HG03565 (cell line): Measurements from ENCODE around the gene ZBTB7C.

Source experiments
- ATAC-seq: cut with Tn5 transposase; IDR thresholded peaks from one replicate; pipeline ENCODE4 v1.9.1; 2021; ENCODE audit warnings: mild to moderate bottlenecking, moderate library complexity; ENCODE audit not compliant: unreplicated experiment

Gene ZBTB7C

DNA sequence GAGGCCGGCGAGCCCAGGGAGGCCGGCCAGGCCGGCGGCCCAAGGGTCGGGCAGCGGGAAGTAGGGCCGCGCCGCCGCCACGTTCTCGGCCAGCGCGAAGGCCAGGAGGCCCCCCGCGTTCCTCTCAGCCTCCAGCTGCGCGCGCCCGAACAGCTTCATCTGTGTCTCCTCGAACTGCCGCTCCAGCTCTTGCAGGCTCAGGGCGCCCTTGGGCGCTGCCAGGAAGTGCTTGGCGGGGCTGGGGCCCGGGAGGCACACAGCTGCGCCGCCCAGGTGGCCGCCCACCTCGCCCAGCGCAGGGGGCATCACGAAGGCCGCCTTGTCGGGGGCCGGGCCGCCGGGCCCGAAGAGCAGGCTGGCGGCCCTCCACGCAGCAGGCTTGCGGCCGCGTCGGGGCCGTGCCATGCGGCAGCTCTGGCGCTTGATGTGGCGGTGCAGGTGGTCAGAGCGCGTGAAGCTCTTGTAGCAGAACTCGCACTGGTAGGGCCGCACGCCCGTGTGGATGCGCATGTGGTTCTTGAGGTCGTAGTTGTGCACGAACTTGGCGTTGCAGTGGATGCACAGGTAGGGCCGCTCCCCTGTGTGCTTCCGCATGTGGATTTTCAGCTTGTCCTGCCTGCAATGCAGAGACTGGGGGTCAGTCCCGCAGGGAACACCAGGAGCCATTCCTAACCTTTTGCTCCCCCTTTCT is 379.7 kb downstream of the ZBTB7C start:
- ATAC-seq = no peak

- ATAC-seq = no peak
These were observed 380.5 kb downstream of the ZBTB7C start for GRCh38 chr18:48028696-48029095.

DNA sequence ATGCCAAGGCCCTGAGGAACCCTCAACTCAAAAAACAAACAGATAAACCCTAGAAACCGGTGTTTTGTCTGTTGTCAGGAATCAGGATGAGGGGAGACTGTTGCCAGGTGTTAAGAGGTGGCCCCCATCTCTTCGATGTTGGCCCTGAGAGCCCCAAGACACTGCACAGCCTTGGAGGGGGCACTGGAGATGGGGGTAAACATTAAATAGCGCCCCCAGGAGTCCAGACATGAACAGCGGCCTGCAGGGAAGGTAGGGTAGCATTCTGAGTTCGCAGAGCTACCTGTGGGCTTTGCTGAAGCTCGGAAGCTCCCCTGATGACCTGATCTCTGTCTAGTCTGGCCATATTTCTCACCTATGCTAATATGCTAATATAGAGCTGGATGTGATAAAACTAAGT is 381.1 kb downstream of the ZBTB7C start:
- ATAC-seq = no peak

GRCh38 chr18:48027401-48027963 is 381.7 kb downstream of the ZBTB7C start:
- no peak for ATAC-seq

DNA sequence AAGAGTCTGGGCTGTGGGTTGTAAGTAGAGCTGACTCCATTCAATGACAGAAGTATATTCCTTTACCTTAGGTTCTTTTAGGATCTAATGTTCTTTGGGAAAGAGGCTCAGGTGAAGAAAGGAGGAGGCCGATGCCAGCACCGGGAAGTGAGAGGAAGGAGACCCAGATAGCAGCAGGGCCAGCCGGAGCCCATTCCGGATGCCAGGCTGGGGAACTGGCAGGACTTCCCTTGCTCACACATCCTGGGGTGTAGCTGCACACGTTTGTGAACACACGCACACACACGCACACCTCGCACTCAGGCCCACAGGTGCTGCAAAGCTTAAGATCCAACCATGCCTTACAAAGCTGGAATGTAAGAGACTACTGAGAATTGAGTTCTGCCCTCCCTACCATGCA is 383.0 kb downstream of the ZBTB7C start:
- ATAC-seq = no peak

DNA sequence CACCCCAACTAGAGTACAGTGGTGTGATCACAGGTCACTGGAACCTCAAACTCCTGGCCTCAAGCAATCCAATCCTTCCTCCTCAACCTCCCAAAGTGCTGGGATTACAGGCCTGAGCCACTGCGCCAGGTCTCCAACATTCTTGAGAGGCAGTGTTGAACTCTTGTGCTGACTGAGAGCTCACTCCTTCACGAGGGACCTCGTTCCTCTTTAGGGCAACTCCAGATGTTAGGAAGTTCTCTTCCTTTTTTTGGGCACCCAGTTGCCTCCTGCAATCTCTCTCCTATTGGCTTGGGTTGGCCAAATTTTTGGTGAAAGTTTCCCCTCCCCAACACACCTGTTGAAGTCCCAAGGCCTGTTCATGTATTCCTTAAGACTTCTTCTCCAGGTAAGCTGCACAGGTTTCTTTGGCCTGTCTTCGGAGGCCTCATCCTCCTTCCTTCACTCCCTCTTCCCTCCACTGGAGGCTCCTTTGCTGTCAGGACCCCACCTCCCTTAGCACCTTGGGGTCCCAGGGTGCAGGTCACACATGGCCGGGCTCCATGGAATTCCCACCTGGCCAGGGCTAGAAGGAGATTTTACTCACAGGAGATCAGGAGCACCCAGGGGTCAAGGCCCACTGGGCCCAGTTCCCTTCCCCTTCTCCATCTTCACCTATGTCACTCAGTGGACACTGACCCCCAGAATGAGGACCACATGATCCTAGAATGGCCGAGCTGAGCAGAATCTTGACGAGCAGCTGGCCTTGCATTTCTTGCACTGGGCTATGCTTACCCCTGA is 384.1 kb downstream of the ZBTB7C start:
- no peak for ATAC-seq

DNA sequence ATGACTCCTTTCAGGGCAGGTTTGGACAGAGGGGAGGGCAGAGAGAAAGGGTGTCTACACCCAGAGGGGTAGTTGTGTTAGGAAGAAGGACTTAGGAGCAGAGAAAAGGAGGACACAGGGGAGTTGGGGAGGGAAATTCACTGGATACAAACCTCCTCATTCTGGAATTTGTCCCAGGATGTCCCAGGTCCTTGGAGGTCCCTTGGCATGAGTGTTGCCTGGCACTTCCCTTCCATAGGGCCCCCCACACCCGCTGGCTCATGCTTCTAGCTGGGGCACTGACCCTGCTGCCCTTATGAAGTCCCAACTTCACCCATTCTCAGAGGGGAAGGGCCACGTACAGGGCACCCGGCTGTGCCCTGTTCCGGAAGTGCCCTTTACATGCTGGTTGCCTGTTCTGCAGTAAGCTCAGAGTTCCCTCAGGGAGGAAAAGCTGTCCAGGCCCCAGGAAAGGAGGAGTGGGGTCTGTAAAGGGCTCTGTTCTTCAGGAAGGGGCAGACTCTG is 385.1 kb downstream of the ZBTB7C start:
- no peak for ATAC-seq

DNA sequence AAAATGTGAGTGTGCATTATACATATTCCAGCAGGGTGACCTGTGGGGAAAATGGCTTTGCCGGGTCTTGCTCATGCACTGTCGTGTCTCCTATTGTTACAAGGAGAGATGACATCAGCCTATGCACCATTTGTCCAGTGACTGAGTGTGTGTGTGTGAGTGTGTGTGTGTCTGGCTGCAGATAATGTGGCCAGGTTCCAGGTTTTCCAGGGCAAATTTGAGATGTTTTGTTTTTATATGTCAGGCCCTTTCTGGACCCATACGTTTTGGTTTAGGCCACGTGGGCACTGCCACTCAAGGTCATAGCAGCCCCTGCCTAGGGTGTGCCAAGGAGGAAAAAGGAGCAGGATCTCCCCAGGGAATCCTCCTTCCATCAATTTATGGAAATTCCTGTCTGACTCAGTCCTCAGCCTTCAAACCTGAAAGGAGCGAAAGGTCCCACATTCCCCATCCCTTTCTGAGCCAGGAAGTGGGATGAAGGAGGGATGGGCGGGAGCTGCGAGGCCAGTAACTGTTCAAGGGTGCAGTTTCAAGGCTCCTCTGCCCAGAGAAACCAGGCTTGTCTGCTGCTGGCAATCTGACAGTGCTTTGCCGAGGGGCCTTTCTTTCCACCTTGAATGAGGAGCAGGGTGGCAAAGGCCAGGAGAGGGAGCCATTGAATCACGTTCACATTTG is 385.7 kb downstream of the ZBTB7C start:
- ATAC-seq = no peak

GRCh38 chr18:48022531-48023329 is 386.5 kb downstream of the ZBTB7C start:
- ATAC-seq = no peak

- no peak for ATAC-seq
These were observed 387.2 kb downstream of the ZBTB7C start for GRCh38 chr18:48022021-48022420.

GRCh38 chr18:48021273-48021914 is 387.8 kb downstream of the ZBTB7C start:
- ATAC-seq = no peak

- ATAC-seq = no peak
These were observed 388.6 kb downstream of the ZBTB7C start for GRCh38 chr18:48020337-48021250.

- ATAC-seq = no peak
These were observed 389.4 kb downstream of the ZBTB7C start for GRCh38 chr18:48019557-48020325.

DNA sequence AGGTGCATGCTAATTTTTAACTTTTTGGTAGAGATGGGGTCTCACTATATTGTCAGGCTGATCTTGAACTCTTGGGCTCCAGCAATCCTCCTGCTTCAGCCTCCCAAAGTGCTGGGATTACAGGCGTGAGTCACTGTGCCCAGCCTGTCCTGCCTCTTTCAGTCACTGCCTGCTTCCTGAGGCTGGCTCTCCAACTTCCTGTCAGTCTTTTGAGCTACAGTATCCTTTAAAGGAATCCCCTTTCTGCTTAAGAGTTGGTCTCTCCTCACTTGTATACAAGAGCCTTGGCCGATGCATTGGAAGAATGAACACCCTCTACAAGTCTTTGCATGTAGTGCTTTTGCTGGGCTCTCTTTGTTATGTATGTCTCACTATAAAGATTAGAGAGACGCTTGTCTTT is 390.3 kb downstream of the ZBTB7C start:
- ATAC-seq = no peak

GRCh38 chr18:48017635-48018034 is 391.5 kb downstream of the ZBTB7C start:
- ATAC-seq = no peak

- ATAC-seq = no peak
These were observed 396.0 kb downstream of the ZBTB7C start for GRCh38 chr18:48013162-48013561.

- no peak for ATAC-seq
These were observed 397.2 kb downstream of the ZBTB7C start for GRCh38 chr18:48011926-48012465.

DNA sequence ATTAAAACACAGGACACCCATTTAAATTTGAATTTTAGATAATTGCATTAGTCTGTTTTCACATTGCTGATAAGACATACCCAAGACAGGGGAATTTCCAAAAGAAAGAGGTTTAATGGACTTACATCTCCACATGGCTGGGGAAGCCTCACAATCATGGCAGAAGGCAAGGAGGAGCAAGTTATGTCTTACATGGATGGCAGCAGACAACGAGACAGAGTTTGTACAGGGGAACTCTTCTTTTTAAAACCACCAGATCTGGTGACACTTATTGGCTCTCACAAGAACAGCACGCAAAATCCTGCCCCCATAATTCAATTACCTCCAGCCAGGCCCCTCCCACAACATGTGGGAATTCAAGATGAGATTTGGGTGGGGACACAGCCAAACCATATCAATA is 398.9 kb downstream of the ZBTB7C start:
- ATAC-seq = no peak
